Caco-2 (cell line): ENCODE measurements around the gene GRID1. TPM values are rescaled to one million over a fixed set of nuclear protein-coding genes. Genes with fewer than 3 reads are reported as not detected.

Experiments
- BruUV-seq: library from RNA; stranded (reverse); fragments of 400-500 nt; replicated peaks from 2 replicates; lab custom pipeline; 2021; lab: Mats Ljungman, UMichigan
- CTCF ChIA-PET: fragments of 300-600 bp; sonication (Branson Sonifier 250); formaldehyde crosslinking; loops from one replicate; lab custom pipeline; 2022; ENCODE audit warnings: antibody characterized with exemption; lab: Charles Lee
- POLR2A ChIA-PET: fragments of 300-600 bp; sonication (Branson Sonifier 250); formaldehyde crosslinking; loops from one replicate; lab custom pipeline; 2022; ENCODE audit warnings: antibody characterized with exemption; lab: Charles Lee
- DNase-seq, 2 experiments: peaks; one replicate each; pipeline versions ENCODE4 v3.0.0 to v3.0.0-alpha.2; 2020 to 2022
- H3K27me3 ChIP-seq: replicated peaks from 2 replicates; pipeline ENCODE4 v1.6.0; 2011; ENCODE audit warnings: low read length; ENCODE audit not compliant: control insufficient read depth, insufficient read depth
- H3K36me3 ChIP-seq: 2 replicates; pipeline ENCODE4 v1.5.1; 2011; ENCODE audit warnings: low read length; ENCODE audit not compliant: control insufficient read depth, insufficient read depth
- H3K4me1 ChIP-seq: fragments of 250-450 bp; sonication (Bioruptor Pico); 2 replicates; pipeline ENCODE4 v1.5.1; 2020; ENCODE audit warnings: mild to moderate bottlenecking
- H3K4me3 ChIP-seq: 2 replicates; pipeline ENCODE4 v1.5.1; 2011; ENCODE audit warnings: low read depth, mild to moderate bottlenecking, control low read depth, low read length
- H3K9me3 ChIP-seq: fragments of 250-450 bp; sonication (Bioruptor Pico); 2 replicates; pipeline ENCODE4 v1.5.1; 2020; ENCODE audit warnings: mild to moderate bottlenecking, moderate library complexity
- H3K27ac Mint-ChIP-seq: one replicate; pipeline ENCODE4 v1.8.0; 2022; ENCODE audit warnings: mixed read lengths; ENCODE audit not compliant: unreplicated experiment
- H3K27me3 Mint-ChIP-seq: one replicate; pipeline ENCODE4 v1.8.0; 2022; ENCODE audit warnings: mixed read lengths; ENCODE audit not compliant: insufficient read depth, unreplicated experiment
- H3K36me3 Mint-ChIP-seq: one replicate; pipeline ENCODE4 v1.8.0; 2022; ENCODE audit warnings: mild to moderate bottlenecking, mixed read lengths; ENCODE audit not compliant: insufficient read depth, unreplicated experiment
- H3K4me1 Mint-ChIP-seq: one replicate; pipeline ENCODE4 v1.8.0; 2022; ENCODE audit warnings: low read depth, mixed read lengths; ENCODE audit not compliant: unreplicated experiment
- H3K4me3 Mint-ChIP-seq: one replicate; pipeline ENCODE4 v1.8.0; 2022; ENCODE audit warnings: mild to moderate bottlenecking, moderate library complexity, mixed read lengths; ENCODE audit not compliant: unreplicated experiment
- H3K9me3 Mint-ChIP-seq: one replicate; pipeline ENCODE4 v1.8.0; 2022; ENCODE audit warnings: mixed read lengths; ENCODE audit not compliant: unreplicated experiment
- CTCF ChIP-seq, 2 experiments: fragments of 200-600 bp in 1 of 2; IDR thresholded peaks; 1 replicate in 1 of 2; 2 replicates in 1 of 2; pipeline versions ENCODE4 v1.5.1 to v1.8.0; 2011 to 2022; ENCODE audit warnings: antibody characterized with exemption in 1 of 2, control low read depth in 1 of 2, inconsistent platforms in 1 of 2, low read depth in 1 of 2, low read length in 1 of 2, mild to moderate bottlenecking in 1 of 2, moderate library complexity in 1 of 2; ENCODE audit not compliant: insufficient read depth in 1 of 2, severe bottlenecking in 1 of 2, unreplicated experiment in 1 of 2
- intact Hi-C: fragments of 100-400 bp; cut with micrococcal nuclease; formaldehyde crosslinking; loops from one replicate; pipeline ENCODE4 v1.10.0; 2022; ENCODE audit not compliant: unreplicated experiment
- total RNA-seq: library from RNA; stranded (reverse); gene quantifications from 2 replicates; pipeline ENCODE4 v1.2.3, GENCODE V29; 2022

GRID1 gene
- total RNA-seq, 1 experiment from 2014 or later = 8.0 TPM

GRCh38 chr10:85864173-85864549, 502.4 kb downstream of the GRID1 start:
- POLR2A ChIA-PET = no interaction called here
- Mint-ChIP-seq H3K4me1 (peaks cover 10% of the 10 kb centered on the region), H3K4me3 (no peak overlapping the region), H3K27me3 (no peaks in the 10 kb centered on the region), H3K36me3 (no peaks in the 10 kb centered on the region), H3K9me3 (peaks cover 8% of the 10 kb centered on the region), H3K27ac (no peak overlapping the region)
- no peak for TF ChIP-seq CTCF (IDR thresholded peaks at IDR 0.05; ENCODE audit: insufficient read depth in 1 of 2, low read depth in 1 of 2, low read length in 1 of 2, severe bottlenecking in 1 of 2, unreplicated experiment in 1 of 2)
- no TSS peak for BruUV-seq
- CTCF ChIA-PET = no interaction called here
- Histone ChIP-seq H3K9me3 (no peaks in the 10 kb centered on the region), H3K27me3 (no peaks in the 10 kb centered on the region), H3K4me1 (peaks cover 13% of the 10 kb centered on the region), H3K36me3 (no peaks in the 10 kb centered on the region), H3K4me3 (no peak overlapping the region)
- intact Hi-C loops = no loop called here
- no peak for DNase-seq

- peaks cover 10% of the 10 kb centered on the region for H3K9me3 Mint-ChIP-seq
- no peak for DNase-seq
- CTCF ChIA-PET = no interaction called here
These were observed 503.1 kb downstream of the GRID1 start for GRCh38 chr10:85863301-85864172.

GRCh38 chr10:85862771-85863170, 503.8 kb downstream of the GRID1 start:
- no peaks in the 10 kb centered on the region for H3K27me3 ChIP-seq
- Mint-ChIP-seq H3K27me3 (no peaks in the 10 kb centered on the region), H3K4me3 (no peak overlapping the region), H3K36me3 (no peaks in the 10 kb centered on the region), H3K9me3 (peaks cover 10% of the 10 kb centered on the region), H3K4me1 (peaks cover 10% of the 10 kb centered on the region), H3K27ac (no peak overlapping the region)
- ChIA-PET POLR2A (no interaction called here), CTCF (no interaction called here)
- intact Hi-C loops = no loop called here
- no peak for TF ChIP-seq CTCF (IDR thresholded peaks at IDR 0.05; ENCODE audit: insufficient read depth in 1 of 2, low read depth in 1 of 2, low read length in 1 of 2, severe bottlenecking in 1 of 2, unreplicated experiment in 1 of 2)
- H3K9me3 ChIP-seq = no peaks in the 10 kb centered on the region
- H3K4me3 ChIP-seq = no peak overlapping the region
- peaks cover 13% of the 10 kb centered on the region for H3K4me1 ChIP-seq
- BruUV-seq = no TSS peak
- no peaks in the 10 kb centered on the region for H3K36me3 ChIP-seq
- peak in 1 of 2 experiments; percentile 16 for DNase-seq

More at GRCh38 chr10:85863301-85864172, 503.1 kb downstream of the GRID1 start:
- Histone ChIP-seq H3K4me1 (peaks cover 13% of the 10 kb centered on the region), H3K27me3 (no peaks in the 10 kb centered on the region), H3K36me3 (no peaks in the 10 kb centered on the region), H3K9me3 (no peaks in the 10 kb centered on the region), H3K4me3 (no peak overlapping the region)
- no peak overlapping the region for H3K4me3 Mint-ChIP-seq
- POLR2A ChIA-PET = no interaction called here
- no peaks in the 10 kb centered on the region for H3K27me3 Mint-ChIP-seq
- H3K36me3 Mint-ChIP-seq = no peaks in the 10 kb centered on the region
- BruUV-seq = no TSS peak
- intact Hi-C loops = no loop called here
- no peak for TF ChIP-seq CTCF (IDR thresholded peaks at IDR 0.05; ENCODE audit: insufficient read depth in 1 of 2, low read depth in 1 of 2, low read length in 1 of 2, severe bottlenecking in 1 of 2, unreplicated experiment in 1 of 2)
- peaks cover 10% of the 10 kb centered on the region for H3K4me1 Mint-ChIP-seq
- H3K27ac Mint-ChIP-seq = no peak overlapping the region
